BJ (cell line): ENCODE results near the gene VSIG1. TPM values are rescaled to one million over a fixed set of nuclear protein-coding genes. Genes with fewer than 3 reads are reported as not detected.

Source experiments
- CTCF ChIA-PET: fragments of 350-600 bp; formaldehyde crosslinking; extraction: SDS; loops from one replicate; lab custom pipeline; 2021; ENCODE audit warnings: antibody characterized with exemption, inconsistent platforms; lab: Yijun Ruan, JAX
- POLR2A ChIA-PET: fragments of 300-600 bp; sonication (Branson Sonifier 250); formaldehyde crosslinking; extraction: SDS; loops from one replicate; lab custom pipeline; 2021; ENCODE audit warnings: antibody characterized with exemption; lab: Charles Lee
- DNase-seq: peaks from one replicate; pipeline ENCODE4 v3.0.0-alpha.2; 2011; ENCODE audit warnings: low read depth
- H3K27me3 ChIP-seq: 2 replicates; pipeline ENCODE4 v1.6.0; 2011; ENCODE audit warnings: low read length; ENCODE audit not compliant: control insufficient read depth, insufficient read depth
- H3K36me3 ChIP-seq: 2 replicates; pipeline ENCODE4 v1.5.1; 2011; ENCODE audit warnings: low read length; ENCODE audit not compliant: control insufficient read depth, insufficient read depth
- H3K4me3 ChIP-seq: 2 replicates; pipeline ENCODE4 v1.5.1; 2011; ENCODE audit warnings: low read depth, mild to moderate bottlenecking, control low read depth, low read length
- polyA plus RNA-seq: library from polyadenylated mRNA; depleted of rRNA; stranded (reverse); fragments of >200 nt; gene quantifications from 2 replicates; pipeline ENCODE4 v1.2.3, GENCODE V29; 2011; rRNA removed
- TF ChIP-seq, protein P1 (sequence below): IDR thresholded peaks from 2 replicates; pipeline ENCODE4 v1.5.1; 2011; ENCODE audit warnings: low read depth, mild to moderate bottlenecking, control low read depth, inconsistent platforms, low read length, moderate library complexity; ENCODE audit not compliant: insufficient read depth

VSIG1 gene
- polyA plus RNA-seq, 1 experiment, result 0.26 TPM

DNA sequence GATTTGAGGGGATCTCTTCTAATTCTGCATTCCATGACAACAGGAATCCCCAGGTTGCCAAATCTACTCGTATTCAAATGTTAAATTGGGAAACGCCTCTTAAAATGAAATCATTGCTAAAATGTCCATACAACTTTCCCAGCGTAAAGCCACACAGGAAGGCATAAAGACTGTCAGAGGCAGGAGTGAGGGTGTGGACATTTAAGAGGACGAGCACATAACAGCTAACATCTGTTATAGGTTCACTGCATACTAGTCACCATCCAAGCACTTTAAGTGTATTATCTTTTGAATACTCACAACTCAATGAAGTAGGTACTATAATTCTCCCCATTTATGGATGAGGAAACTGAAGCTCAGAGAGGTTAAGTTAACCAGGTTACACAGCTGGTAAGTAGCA lies 82.3 kb downstream of the VSIG1 start:
- H3K4me3 ChIP-seq, result no peak overlapping the region
- ChIA-PET CTCF (no interaction called here), POLR2A (no interaction called here)
- TF ChIP-seq, protein P1, sequence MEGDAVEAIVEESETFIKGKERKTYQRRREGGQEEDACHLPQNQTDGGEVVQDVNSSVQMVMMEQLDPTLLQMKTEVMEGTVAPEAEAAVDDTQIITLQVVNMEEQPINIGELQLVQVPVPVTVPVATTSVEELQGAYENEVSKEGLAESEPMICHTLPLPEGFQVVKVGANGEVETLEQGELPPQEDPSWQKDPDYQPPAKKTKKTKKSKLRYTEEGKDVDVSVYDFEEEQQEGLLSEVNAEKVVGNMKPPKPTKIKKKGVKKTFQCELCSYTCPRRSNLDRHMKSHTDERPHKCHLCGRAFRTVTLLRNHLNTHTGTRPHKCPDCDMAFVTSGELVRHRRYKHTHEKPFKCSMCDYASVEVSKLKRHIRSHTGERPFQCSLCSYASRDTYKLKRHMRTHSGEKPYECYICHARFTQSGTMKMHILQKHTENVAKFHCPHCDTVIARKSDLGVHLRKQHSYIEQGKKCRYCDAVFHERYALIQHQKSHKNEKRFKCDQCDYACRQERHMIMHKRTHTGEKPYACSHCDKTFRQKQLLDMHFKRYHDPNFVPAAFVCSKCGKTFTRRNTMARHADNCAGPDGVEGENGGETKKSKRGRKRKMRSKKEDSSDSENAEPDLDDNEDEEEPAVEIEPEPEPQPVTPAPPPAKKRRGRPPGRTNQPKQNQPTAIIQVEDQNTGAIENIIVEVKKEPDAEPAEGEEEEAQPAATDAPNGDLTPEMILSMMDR, result no peak
- no peak for DNase-seq
- H3K27me3 ChIP-seq, result no peaks in the 10 kb centered on the region
- no peaks in the 10 kb centered on the region for H3K36me3 ChIP-seq

Other genes with a start within 250 kb of the VSIG1 start
- 12.4 and 12.8 TPM in 2 replicates for gene MID2, start 219.2 kb upstream of the VSIG1 start, polyA plus RNA-seq
- not detected in 2 replicates for gene TEX13B, start 62.7 kb upstream of the VSIG1 start, polyA plus RNA-seq
- gene PSMD10, start 46.5 kb downstream of the VSIG1 start, polyA plus RNA-seq, result 45.5 and 82.0 TPM in 2 replicates
- gene ATG4A, start 46.7 kb downstream of the VSIG1 start, polyA plus RNA-seq, result 6.9 and 9.3 TPM in 2 replicates